Sigmoid colon (tissue), 4 donors: Measurements from ENCODE around the gene LENEP.

ENCODE experiments used
- CTCF ChIP-seq, 4 experiments: fragments of 450-650 bp in 3 of 4; fragments of 200-600 bp in 1 of 4; IDR thresholded peaks; one replicate each; pipeline ENCODE4 v1.5.1; 2016 to 2019; ENCODE audit warnings: antibody characterized with exemption in 4 of 4, mild to moderate bottlenecking in 3 of 4, moderate library complexity in 2 of 4
- POLR2A ChIP-seq, 2 donors: fragments of 450-650 bp; IDR thresholded peaks; one replicate each; pipeline ENCODE4 v1.6.1; 2016; ENCODE audit warnings: antibody characterized with exemption in 2 of 2, mild to moderate bottlenecking in 2 of 2, moderate library complexity in 2 of 2
- POLR2AphosphoS5 ChIP-seq, 4 donors: sonication (generic); formaldehyde crosslinking; IDR thresholded peaks; one replicate each; pipeline ENCODE4 v1.6.1; 2017; ENCODE audit warnings: antibody characterized with exemption in 4 of 4

DNA sequence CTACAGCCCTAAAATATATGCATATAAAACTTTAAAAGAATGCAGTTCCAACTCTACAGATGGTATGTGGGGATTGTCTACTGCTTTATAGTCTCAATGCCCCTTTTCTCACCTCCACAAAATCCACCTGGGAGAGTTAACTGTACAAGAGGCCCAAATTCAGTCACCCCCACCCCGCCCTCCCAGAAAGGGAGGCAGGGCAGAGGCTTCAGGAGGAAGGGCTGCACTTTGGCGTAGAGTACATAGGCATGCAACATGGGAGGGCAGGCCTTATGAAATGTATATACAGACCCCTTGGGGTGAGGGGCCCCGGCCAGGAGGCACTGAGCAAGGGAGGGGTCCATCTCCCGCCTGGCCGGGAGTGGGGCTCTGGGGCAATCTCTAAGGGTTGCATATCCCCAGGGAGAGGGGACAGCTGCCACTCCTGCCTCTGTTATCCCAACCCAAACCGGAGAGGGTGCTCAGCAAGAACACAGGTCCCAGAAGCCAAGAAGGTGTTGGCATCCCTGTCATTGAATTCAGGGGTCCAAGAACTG lies 30.5 kb upstream of the LENEP start:
- TF ChIP-seq POLR2A (IDR thresholded peaks at IDR 0.05) (no peak), CTCF (IDR thresholded peaks at IDR 0.05) (no peak), POLR2AphosphoS5 (IDR thresholded peaks at IDR 0.05) (no peak)
